ENCODE results near the gene FSTL4.

- no peak for TF ChIP-seq CTCF (conservative IDR thresholded peaks at IDR 0.05; ENCODE audit: low read length)
- TF ChIP-seq EZH2phosphoT487 (IDR thresholded peaks at IDR 0.05; ENCODE audit: borderline replicate concordance, low read depth, low read length): no peak
Observed at GRCh38 chr5:133439859-133440258, 172.5 kb downstream of the FSTL4 start.
